VCaP (cell line): ENCODE data around the gene SEM1.

Experiments used
- H3K27ac ChIP-seq: fragments of 450-650 bp; 2 replicates; pipeline ENCODE4 v1.5.1; 2017
- CTCF ChIP-seq: fragments of 450-650 bp; conservative IDR thresholded peaks from 2 replicates; pipeline ENCODE4 v1.5.1; 2017; ENCODE audit warnings: mild to moderate bottlenecking, moderate library complexity

The SEM1 gene

GRCh38 chr7:96685755-96686154 lies 23.9 kb downstream of the SEM1 start:
- no peak overlapping the region for H3K27ac ChIP-seq
- TF ChIP-seq CTCF, result no peak

GRCh38 chr7:96685353-96685752 lies 24.3 kb downstream of the SEM1 start:
- no peak overlapping the region for H3K27ac ChIP-seq
- no peak for TF ChIP-seq CTCF

GRCh38 chr7:96679886-96680285 lies 29.8 kb downstream of the SEM1 start:
- no peak overlapping the region for H3K27ac ChIP-seq
- TF ChIP-seq CTCF, result no peak

GRCh38 chr7:96676919-96677318 lies 32.7 kb downstream of the SEM1 start:
- H3K27ac ChIP-seq, result no peak overlapping the region
- no peak for TF ChIP-seq CTCF

- no peak overlapping the region for H3K27ac ChIP-seq
- TF ChIP-seq CTCF, result no peak
Measured at GRCh38 chr7:96675548-96675947, 34.1 kb downstream of the SEM1 start.

- H3K27ac ChIP-seq, result no peak overlapping the region
- TF ChIP-seq CTCF, result no peak
Measured at GRCh38 chr7:96674565-96674964, 35.1 kb downstream of the SEM1 start.

- no peak for TF ChIP-seq CTCF
- no peak overlapping the region for H3K27ac ChIP-seq
Measured at GRCh38 chr7:96671854-96672253, 37.8 kb downstream of the SEM1 start.
